HG02610 (cell line): ENCODE measurements around the gene SPATA19.

Experiments
- ATAC-seq: cut with Tn5 transposase; IDR thresholded peaks from one replicate; pipeline ENCODE4 v1.9.1; 2021; ENCODE audit warnings: mild to moderate bottlenecking, moderate library complexity; ENCODE audit not compliant: unreplicated experiment

Gene SPATA19

GRCh38 chr11:133835593-133836548 lies 9.4 kb downstream of the SPATA19 start:
- no peak for ATAC-seq

- ATAC-seq: peak; percentile 90
These were observed 10.4 kb downstream of the SPATA19 start for GRCh38 chr11:133834682-133835592.

GRCh38 chr11:133833898-133834681 lies 11.2 kb downstream of the SPATA19 start:
- no peak for ATAC-seq

- ATAC-seq: no peak
These were observed 12.1 kb downstream of the SPATA19 start for GRCh38 chr11:133832991-133833897.

GRCh38 chr11:133832096-133832990 lies 13.0 kb downstream of the SPATA19 start:
- ATAC-seq: no peak

- no peak for ATAC-seq
These were observed 14.1 kb downstream of the SPATA19 start for GRCh38 chr11:133830931-133831907.

- ATAC-seq: no peak
These were observed 15.7 kb downstream of the SPATA19 start for GRCh38 chr11:133829566-133829965.

- ATAC-seq: no peak
These were observed 16.4 kb downstream of the SPATA19 start for GRCh38 chr11:133828871-133829270.

GRCh38 chr11:133827556-133827955 lies 17.8 kb downstream of the SPATA19 start:
- no peak for ATAC-seq

GRCh38 chr11:133826866-133827265 lies 18.4 kb downstream of the SPATA19 start:
- ATAC-seq: no peak

GRCh38 chr11:133825666-133826065 lies 19.6 kb downstream of the SPATA19 start:
- no peak for ATAC-seq

- no peak for ATAC-seq
These were observed 20.2 kb downstream of the SPATA19 start for GRCh38 chr11:133825156-133825555.

- ATAC-seq: no peak
These were observed 20.7 kb downstream of the SPATA19 start for GRCh38 chr11:133824593-133824992.

- ATAC-seq: no peak
These were observed 21.7 kb downstream of the SPATA19 start for GRCh38 chr11:133823614-133824013.

- ATAC-seq: no peak
These were observed 22.1 kb downstream of the SPATA19 start for GRCh38 chr11:133823211-133823610.

GRCh38 chr11:133821776-133822175 lies 23.5 kb downstream of the SPATA19 start:
- peak; percentile 60 for ATAC-seq

GRCh38 chr11:133819746-133820315 lies 25.5 kb downstream of the SPATA19 start:
- ATAC-seq: no peak
